CD4-positive, alpha-beta T cell treated with Interleukin-17A for 1 hour (primary cell): ENCODE results near the gene COA1.
"Not testable (repeated sequence)": the region's sequence is repeated elsewhere in the genome, so short reads cannot be mapped to it uniquely, and the experiment has no call there.

Source experiments
- DNase-seq: peaks from one replicate; pipeline ENCODE4 v3.0.0-alpha.2; 2020

Gene COA1

DNA sequence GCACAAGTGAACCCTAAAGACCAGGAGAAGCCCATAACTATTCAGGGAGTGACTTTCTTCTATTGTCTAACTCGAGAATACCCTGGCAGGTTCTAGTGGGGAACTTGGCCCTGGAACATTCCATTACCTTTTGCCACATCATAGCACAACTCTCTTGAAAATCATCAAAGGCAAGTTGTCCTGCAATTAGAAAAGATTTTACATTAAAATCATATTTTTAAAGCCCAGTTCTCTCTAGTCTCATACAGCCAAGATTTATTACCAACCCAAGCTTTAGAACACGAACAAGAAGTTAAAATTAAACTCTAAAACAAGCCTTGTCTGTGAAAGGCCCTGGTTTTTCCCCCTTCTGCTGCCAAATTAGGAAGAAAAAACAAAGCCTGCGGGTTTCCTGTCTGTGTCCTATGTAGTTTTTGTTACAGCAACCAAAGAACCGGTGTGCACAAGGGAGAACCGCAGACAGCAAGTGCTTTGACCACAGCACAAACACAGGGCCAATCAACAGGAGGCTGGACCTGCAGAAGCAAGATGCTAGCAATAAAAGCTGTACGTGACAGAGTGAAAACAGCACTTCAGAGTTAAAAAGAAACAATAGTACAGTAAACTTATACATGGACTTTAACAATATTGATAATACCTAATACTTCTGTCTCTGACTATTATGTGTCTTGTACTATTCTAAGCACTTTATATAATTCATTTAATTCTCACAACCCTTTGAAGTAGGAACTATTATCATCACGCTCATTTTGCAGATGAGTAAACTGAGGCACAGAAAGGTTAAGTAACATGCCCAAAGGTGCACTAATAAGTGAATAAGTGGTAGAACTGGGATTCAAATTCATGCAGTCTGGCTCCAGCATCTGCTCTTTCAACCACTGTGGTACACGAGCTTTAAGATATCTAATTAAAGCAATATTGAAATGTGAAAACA lies 80.6 kb downstream of the COA1 start:
- DNase-seq = peak; percentile 92

DNA sequence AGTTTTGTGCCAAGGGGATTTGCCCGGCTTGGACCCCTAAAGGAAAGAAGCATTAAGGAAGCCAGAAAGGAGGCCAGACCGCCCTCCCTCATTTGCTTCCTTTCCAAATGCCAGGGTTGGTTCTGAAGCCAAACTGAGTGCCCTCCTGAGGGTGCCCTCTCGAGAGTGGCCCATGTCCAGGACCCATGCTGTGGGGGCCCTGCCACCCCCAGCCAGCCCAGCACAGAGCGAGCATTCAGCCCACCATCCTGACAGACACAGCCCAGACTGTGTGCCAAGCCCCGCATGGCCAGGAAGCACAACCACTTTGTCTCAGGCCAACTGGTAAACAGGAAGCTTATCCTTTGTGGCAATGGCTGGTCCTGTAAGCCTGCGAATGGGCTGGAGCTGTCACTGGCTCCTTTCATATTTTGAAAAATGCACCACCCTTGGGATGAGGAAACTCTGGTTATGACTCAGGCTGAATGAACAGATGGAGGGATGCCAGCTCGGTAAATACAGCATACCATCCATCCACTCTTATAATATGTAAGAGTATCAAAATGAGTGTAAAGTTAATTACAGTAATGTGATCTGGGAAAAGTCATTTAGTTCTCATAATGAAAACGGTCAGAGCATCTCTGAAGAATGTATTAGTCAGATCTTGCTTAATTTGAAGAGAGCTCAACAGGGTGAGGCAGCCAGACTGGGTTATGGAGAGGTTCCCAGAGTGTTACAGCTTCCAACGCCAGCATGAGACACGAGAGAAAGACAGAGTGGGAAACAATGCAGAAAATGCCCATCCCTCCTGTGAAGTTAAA lies 81.5 kb downstream of the COA1 start:
- DNase-seq = peak; percentile 50

DNA sequence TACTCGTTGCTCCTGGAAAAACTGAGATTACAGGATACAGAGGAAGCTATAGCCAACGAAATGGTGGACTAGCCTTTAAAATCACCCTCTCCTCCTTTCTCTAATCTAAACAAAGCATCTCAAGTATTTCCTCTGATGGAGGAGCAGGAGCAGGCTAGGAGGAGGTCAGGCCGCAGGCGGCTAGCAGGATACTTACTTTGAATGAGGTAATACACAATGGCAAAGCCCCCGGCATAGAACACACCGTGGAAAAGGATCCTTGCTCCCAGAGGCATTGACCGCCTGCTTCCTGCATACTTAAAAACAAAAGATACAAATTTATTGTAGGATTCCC lies 82.0 kb downstream of the COA1 start:
- DNase-seq = no peak

DNA sequence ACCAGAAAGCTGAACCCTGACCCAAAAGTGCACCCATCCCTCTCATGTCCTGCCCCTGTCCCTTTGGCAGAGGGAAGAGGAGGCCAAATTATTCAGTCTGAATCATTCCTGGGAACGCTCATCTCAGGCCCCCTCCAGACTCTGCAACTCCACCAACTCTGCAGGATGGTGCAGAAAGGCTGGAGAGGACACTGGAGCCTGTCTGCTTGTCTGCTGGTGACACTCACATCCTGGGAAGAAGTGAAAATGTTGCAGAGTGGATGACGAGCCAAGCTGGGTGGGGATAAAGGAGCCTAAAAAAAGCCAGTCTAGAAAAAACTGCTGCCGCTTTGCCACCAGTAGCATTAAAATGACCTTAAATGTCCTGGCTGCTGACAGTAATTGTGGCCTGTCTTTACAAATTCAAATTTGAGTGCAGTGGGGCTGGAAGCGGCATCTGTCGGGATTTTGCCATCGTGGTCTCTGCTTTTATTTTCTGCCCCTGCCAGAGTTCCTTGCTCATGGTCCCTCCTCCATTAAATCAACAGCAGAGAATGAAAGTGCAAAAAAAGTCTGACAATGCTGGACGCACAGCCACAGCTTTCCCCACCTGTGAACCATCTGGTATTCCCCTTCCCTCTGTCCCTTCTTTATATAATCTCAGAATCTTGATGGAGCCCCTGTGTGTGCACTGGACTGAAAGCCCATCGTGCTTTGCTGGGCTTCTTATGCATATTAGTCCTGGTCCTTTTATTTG lies 82.6 kb downstream of the COA1 start:
- DNase-seq = no peak

DNA sequence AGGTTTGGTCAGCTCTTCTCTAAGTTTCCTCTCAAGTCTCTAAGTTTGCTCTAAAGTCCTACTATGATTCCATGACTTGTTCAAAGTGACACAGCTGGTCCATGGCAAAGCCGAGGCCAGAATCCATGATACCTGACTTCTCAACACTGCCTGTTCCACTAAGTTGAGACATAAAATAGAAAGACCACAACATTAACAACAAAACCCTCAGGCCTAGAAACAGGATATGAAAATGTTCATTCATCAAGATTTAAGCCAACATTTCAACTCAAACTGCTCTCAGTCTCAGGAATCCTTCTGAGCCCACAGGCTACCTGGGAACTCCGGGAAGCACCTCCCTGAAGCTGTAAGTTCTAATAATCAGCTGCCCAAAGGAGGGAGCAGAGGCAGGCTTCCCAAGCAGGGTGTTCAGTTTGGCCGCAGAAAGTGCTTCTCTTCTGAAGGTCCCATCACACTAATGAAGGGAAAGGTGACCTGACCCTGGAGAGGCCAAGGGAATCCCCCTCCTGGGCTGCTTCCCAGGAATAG lies 83.6 kb downstream of the COA1 start:
- DNase-seq = no peak

DNA sequence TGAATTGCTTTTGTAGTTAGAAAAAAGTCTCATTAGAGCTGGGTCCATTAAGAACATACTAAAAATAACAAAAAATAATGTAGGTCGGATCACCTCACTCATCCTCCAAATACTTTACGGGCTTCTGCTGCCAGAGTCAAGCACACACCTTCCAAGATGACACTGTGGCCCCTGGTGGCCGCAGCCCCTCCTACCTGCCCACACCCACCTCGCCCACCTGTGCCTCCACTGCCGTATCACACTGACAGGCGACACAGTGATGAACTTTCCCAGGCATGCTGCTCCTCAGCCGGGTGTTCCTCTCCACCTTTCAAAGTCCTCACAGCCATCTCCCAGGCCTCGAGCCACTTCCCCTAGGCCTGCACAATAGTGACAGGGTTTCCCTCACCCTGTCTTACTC lies 85.5 kb downstream of the COA1 start:
- DNase-seq = no peak

DNA sequence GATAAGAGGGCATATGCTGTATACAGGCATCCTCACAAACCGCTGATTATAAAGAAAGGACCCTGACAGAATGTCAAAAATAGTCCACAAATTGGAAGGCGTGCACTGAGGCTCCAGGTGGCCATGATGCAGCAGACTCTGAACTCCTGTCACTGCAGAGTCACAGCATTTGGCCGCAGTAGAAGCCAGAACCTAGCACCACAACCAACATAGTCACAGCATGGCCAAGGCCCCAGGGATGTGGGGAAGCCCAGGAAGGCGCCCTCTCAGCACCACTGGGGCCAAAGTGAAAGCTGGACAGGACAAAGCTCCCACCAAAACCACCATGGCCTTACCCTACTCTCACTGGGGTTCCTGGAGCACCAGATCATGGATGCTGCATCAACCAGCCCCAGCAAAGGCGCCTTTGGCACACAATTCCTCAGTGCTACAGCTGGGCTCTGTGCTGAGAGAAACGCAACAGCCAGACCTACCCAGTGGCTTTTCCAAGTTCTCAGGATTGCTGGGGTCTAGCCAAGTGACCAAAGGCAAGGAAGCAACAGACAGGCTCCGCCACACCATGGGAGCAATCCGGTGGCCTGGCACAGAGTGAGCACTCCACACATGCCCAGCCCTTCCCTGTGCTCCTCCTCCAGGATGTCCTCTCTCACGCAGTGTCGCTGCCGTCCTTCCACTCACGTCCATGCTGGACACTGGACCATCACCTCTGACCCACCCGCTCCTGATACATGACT lies 86.3 kb downstream of the COA1 start:
- DNase-seq = no peak

DNA sequence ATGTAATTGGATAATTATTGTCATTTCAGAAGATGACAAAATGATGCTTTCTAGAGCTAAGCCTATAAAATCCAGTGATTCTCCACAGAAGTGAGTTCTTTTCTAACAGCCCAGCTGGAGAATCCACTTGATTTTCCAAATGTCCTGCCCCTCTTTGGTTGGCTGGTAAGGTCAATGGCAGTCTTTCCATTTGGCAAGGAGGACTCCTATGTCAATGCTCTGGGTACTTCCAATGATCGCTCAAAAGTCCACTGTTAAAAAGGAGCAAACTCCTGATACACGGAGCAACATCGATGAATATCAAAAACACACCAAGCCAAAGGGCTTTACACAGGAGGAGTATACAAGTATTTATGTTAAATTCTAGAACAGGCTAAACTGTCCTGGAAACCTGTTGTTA lies 88.6 kb downstream of the COA1 start:
- DNase-seq = no peak

DNA sequence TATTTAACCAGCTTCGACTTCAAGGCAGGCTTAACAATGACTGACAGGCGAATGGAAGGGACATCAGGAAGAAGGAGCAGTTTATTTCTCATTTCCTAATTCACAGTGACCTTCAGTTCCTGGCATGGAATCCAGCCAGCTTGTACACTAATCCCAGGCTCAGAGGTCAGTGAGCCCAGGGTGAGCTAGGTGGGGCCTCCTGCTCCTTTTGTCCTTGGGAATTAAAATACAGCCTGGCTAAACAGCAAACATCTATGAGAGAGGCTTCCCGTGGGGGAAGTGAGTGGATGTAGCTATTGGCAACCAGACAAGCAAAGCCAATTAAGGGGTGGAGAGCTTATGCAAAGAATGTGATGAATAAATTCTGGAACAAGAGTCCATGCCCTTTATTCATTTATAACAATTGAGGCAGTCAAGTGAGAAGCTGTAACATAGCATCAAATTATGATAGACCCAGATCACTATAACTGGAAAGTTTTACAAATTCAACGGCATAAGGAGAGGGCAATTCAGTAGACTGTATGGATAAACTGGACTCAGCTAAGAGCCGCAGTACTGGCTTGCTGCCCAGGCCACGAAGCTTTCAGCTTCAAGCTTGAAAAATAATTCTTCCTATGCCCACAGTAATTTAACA lies 89.3 kb downstream of the COA1 start:
- DNase-seq = no peak

DNA sequence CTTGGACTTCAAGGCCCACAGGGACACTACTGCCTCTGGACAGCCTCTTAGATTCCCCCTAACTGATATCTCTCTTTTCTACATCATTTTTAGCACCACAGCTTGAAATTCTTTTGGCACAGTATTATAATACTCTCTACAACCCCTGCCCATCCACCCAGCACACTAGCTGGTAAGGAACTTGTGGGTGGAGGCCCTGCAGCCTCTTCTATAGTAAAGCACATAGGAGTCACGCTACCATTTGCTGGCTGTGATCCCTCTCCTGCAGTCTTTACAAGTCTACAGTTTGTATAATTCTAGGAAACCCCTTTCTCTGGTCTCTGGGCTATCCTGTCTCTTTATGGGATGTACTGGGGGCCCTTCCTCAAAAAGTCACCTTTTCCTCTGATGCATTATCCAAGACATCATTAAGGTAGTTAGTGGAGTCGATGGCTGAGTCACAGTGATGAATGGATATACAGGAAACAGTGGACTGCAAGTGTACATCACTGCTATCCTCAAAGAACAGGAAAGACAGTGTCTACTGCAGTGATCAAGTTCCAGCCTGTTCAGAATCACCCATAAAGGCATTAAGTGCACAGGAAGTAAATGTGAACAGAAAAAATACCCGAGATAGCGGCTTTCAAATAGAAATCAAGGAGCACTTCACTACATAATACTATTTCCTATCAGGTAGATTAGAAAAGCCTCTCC lies 92.1 kb downstream of the COA1 start:
- DNase-seq = peak; percentile 54

DNA sequence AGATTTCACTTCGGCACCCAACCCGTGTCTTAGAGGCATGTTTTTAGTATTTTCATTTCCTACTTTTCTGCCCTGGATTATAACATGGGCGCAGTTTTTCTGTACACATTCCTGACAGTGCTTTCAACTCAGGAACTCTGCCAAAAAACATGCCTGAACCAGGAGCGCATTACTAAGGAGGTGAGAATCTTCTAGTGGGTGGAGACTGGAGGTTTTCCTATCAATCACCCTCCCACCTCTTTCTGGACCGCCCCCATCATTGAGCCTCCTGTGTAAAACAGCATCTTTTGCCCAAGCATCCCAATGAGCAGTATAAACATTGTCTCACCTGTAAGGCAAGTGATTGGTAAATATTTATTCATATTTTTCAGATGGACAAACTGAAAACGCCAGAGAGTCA lies 93.2 kb downstream of the COA1 start:
- DNase-seq = no peak

DNA sequence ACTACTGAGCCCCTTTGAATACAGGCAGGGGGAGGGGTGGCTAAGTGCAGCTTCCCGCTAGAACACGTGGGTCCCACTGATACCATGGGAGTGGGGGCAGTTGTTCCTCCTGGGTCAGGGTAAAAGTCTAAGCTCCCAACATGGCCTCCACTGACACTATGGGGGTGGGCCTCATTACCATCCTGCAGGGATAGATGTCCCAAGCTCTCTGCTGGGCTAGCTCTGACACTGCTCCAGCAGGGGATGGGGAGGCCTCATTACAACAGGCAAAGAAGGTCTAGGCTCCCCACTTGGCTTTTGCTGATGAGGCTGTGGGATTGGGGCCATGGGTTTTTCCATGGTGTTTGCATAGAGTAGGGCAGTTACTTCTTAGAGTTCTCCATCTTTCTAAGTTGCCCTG lies 94.9 kb downstream of the COA1 start:
- DNase-seq = no peak

DNA sequence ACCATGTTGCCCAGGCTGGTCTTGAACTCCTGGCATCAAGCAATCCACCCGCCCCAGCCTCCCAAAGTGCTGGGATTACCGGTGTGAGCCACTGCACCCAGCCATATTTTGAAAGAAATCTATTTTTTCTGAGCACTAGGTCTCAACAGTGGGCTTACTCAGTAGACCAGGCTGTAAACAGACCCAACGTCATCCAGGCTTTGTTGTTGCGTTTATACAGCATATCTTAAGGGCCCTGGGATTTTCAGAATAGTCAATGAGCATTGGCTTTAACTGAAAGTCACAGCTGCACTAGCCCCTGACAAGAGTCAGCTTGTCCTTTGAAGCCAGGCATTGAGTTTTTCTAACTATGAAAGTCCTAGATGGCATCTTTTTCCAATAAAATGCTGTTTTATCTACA lies 96.6 kb downstream of the COA1 start:
- no peak for DNase-seq

DNA sequence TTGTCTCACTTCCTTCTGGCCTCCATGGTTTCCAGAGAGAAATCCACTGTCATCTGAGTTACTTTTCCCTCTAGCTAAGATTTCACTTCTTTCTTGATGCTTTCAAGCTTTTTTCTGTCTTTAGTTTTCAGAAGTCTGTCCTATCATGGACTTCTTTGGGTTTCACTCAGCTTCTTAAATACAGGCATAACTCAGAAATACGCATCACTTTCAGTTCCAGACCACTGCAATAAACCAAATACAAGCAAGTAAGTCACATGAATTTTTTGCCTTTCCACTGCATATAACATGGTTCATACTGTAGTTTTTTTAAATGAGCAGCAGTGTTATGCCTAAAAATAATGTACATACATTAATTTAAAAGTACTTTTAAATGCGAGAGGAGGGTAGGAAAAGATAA lies 97.8 kb downstream of the COA1 start:
- DNase-seq = no peak

DNA sequence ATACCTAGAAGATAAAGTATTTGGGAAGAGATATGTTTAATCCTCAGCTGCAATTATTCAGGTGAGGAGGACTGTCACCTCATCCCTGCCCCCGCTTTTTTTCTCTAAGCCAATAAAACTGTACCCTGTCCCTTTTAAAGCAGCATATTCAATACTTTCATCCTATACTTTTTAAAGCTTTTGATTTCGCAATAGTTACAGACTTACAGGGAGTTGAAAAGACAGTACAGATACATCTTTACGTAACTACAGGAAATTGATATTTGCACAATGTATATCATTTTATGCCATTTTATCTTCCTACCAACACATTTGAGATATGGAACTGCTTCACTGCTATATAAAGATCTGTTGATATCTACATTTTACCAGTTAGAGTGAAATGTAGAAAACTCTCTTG lies 98.8 kb downstream of the COA1 start:
- DNase-seq = no peak

DNA sequence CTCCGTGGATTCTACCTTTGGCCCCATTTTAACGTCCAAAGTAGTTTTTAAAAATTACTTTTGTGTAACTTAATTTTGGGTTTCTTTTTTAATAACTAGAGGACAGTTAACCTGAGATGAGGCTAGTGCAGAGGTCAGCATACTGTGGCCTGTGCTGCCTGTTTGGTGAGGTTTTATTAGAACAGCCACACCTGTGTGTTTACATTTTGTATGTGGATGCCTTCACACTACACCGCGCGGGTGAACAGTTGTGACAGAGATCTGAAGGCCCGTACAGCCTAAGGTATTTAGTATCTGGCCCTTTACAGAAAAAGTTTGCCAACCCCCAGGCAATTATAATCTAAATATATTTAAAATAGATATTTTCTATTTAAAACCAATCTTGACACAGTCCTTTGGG lies 99.5 kb downstream of the COA1 start:
- DNase-seq = no peak

DNA sequence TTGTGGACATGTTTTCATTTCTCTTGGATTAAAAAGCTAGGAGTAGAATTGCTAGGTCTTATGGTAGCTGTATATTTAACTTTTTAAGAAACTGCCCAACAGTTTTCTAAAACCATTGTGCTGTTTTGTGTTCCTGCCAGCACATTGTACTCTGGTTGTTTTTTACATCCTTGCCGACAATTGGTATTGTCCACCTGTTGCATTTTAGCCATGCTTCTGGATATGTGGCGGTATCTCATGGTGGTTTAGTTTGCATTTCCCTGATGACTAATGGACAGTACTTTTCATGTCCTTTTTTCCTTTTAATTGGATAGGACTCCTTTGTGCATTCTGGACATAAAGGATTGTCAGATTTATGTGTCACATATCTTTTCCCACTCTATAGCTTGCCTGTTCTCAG lies 100.9 kb downstream of the COA1 start:
- no peak for DNase-seq

DNA sequence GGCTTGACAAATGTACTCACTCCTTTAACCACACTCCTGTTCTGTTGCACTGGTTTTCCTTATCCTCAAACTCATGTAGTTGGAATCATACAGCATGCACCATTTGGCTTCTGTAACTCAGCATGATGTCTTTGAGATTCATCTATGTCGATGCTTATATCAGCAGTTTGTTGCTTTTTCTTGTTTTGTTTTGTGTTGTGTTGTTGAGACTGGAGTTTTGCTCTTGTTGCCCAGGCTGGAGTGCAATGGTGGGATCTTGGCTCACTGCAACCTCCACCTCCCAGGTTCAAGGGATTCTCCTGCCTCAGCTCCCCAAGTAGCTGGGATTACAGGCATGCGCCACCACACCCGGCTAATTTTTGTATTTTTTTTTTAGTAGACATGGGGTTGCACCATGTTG lies 101.5 kb downstream of the COA1 start:
- not testable (repeated sequence) for DNase-seq

DNA sequence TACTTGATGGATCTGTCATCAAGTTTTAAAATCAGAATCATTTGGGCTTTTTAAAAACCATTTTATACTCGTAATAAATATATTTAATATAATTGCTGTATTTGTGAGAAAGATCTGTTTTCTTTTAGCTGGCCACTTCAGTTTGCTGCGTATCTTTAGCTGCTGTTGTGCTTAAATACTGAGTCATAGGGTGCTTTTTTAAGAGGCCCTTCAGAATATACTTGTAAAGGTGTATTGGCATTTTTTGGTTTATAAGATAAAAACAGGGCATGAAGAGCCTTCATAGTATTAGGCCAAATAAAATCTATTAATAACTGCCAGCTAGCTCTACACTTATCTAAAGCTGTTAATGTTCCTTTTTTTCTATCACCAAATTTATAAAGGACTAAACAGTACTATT lies 102.6 kb downstream of the COA1 start:
- no peak for DNase-seq

DNA sequence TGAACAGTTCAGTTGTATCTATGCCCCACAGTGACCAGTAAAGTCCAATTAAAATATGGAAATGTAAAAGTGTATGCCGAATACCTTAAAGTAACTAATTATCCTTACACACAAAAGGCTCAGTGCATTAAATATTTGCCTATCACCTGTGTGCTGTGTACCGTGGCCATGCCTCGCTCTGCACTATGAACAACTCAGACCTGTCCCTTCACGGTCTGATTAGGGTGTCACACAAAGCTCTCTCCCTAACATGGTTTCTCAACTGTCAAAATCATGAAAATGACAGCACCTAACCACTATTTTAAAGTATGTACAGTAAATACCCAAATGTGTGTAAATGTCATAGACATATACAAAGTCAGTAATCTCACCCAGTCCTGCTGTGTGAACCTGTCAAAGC lies 103.3 kb downstream of the COA1 start:
- no peak for DNase-seq

DNA sequence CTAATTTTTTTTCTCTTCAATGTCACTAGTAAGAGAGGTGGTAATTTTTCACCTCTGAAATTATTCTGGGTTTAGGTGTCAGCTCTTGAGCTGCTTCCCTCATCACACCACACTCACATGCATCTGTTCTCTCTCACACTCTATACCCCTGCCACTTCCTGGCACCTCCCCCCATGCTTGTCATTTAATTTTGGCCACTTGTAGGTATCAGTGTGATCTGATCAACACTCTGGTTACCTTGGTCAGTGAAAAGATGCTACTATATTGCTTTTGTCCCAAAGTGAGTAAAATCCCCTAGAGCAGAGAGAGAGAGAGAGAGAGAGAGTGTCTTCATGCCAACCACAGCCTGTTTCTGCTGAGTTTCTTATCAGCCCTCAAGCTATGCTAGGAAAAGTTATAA lies 103.9 kb downstream of the COA1 start:
- peak; percentile 88 for DNase-seq

DNA sequence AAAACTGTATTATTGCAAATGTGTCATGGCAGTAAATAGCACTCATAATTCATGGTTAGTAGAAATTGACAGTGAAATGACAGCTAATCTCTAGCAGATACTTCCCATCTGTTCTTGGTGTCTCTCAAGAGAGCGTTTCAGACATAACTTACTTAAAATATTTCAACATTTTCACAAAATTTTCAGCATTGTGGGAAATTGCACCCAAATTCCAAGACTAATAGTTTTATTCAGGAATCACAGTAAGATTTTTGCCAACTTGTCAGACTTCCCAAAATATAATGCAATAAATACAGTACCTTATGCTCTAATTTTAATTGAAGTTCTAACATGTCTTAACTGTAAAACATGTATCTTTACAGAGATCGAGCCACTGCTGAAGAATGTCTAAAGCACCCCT lies 105.2 kb downstream of the COA1 start:
- DNase-seq = no peak
